ACC112 (cell line): Measurements from ENCODE around the gene CNTNAP3B.
A peak's percentile ranks its signal among the peaks of the same experiment; 100 is the strongest.
"Not testable (repeated sequence)": the region's sequence is repeated elsewhere in the genome, so short reads cannot be mapped to it uniquely, and the experiment has no call there.

Experiments used
- H2AFZ ChIP-seq: fragments of 200-600 bp; sonication (generic); one replicate; pipeline ENCODE4 v1.6.0; 2017; ENCODE audit warnings: antibody characterized with exemption, low read length; ENCODE audit not compliant: unreplicated experiment
- H3K27ac ChIP-seq: fragments of 200-600 bp; sonication (generic); 2 replicates; pipeline ENCODE4 v1.5.1; 2014; ENCODE audit warnings: low read depth, mild to moderate bottlenecking, antibody characterized with exemption, low read length, moderate library complexity
- H3K27me3 ChIP-seq: fragments of 200-600 bp; sonication (generic); 2 replicates; pipeline ENCODE4 v1.6.1; 2014; ENCODE audit warnings: mild to moderate bottlenecking, antibody characterized with exemption, low read length, moderate library complexity, mixed read lengths; ENCODE audit not compliant: insufficient read depth
- H3K36me3 ChIP-seq: fragments of 200-600 bp; sonication (generic); 2 replicates; pipeline ENCODE4 v1.6.1; 2016; ENCODE audit warnings: mild to moderate bottlenecking, antibody characterized with exemption, low read length, moderate library complexity, mixed read lengths; ENCODE audit not compliant: insufficient read depth
- H3K4me1 ChIP-seq: fragments of 200-600 bp; sonication (generic); one replicate; pipeline ENCODE4 v1.6.1; 2016; ENCODE audit warnings: low read length, mixed read lengths; ENCODE audit not compliant: insufficient read depth, unreplicated experiment, control insufficient read depth
- H3K4me3 ChIP-seq: fragments of 200-600 bp; sonication (generic); 2 replicates; pipeline ENCODE4 v1.5.1; 2014; ENCODE audit warnings: mild to moderate bottlenecking, low read depth, low read length
- H3K79me2 ChIP-seq: fragments of 200-600 bp; sonication (generic); one replicate; pipeline ENCODE4 v1.6.0; 2016; ENCODE audit warnings: low read length; ENCODE audit not compliant: control insufficient read depth, unreplicated experiment, insufficient read depth

CNTNAP3B gene

DNA sequence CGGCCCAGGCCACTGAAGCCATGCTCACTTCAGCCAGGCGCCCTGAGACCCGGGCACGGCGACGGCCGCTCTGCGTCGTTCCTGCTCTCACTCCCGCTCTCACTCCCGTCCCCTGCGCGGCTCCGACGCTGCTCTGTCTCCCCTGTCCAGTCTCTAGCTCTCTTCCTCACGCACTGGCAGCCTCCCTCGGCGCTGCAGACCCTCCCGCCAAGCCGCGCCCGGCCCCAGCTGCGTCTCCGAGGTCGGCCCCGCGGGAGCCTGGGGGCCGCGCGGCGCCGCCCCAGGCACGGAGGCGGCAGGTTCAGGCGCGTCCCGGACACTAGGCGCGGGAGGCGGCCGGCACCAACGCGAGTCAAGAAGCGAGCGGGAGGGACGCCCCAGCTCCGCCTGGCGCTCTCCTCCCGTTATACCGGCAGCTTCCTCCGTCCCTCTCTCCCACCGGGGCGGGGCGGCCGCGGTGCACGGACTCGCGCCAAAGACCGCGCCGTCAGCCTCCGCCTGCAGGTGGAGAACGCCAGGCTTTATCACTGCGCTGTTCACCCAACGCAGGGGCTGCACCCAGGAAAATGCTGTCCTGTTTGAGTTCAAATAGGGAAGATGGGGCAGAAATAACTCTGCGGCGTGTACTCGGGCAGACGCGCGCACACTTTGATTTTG is at the start of gene CNTNAP3B:
Gene CNTNAP3B, minus strand, starts transcription at position 354 of the 657 bp plus-strand sequence. Its CDS starts 332 bp downstream, at position 22.
- H3K27ac ChIP-seq, H2AFZ ChIP-seq, H3K27me3 ChIP-seq, H3K4me1 ChIP-seq, H3K36me3 ChIP-seq, H3K79me2 ChIP-seq: not testable (repeated sequence)
- H3K4me3 ChIP-seq, result peak within 1 kb of the TSS; percentile 81

DNA sequence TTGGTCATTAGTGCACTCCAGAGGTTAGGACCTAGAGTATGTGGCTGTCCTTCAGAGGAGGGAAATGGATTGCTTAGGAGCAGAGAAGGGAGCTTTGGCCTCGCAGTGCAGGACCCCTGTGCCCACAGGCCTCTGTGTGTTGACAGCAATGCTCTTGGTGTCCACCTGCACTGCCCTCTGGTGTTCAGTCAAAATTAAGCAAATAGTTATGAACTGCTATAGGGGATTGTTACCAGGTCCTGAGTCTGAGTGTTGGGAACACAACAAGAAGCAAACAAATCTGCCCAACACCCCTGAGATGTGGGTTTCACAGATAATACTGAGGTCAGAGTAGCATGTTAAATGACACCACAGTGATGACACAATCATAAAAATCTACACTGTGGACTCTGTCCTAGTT is 31.1 kb upstream of the CNTNAP3B start:
- not testable (repeated sequence) for H3K27ac ChIP-seq, H3K79me2 ChIP-seq, H3K27me3 ChIP-seq, H2AFZ ChIP-seq, H3K4me1 ChIP-seq, H3K36me3 ChIP-seq, H3K4me3 ChIP-seq

DNA sequence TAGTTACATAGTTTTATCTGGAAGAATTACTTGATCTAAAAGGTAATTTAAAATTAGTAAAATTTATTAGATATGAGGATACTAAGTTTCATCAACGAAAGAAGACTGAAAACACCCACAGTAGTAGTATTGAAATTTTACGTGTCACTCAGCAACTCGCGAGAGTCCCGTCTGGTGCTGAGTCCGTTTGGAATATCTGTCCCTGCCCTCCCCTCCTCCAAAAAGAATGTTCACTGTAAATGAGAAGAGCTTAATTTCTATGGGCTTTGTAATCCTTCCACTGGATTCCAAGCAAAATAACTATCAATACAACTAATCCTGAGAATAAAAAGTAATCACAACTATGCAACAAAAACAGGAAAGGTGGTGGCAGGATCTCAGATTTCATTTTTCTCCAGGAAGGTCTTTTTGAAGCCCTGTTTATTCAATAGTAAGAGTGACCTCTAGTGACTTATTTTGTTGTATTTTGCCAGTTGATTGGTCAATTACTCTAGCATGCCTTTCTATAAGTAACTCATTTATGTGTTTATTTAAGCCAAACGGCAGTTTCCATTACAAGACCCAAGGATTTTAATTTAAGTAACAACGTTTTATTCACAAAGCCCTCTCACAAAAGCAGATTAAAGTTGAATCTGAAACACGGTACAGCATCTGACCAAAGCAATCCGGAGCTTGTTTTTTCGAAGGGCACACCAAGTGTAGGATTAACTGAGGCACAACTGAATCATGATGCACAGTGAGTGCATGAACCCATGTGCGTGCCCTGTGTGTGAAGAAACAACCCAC is 2.0 kb downstream of the CNTNAP3B start:
- Histone ChIP-seq H3K4me3 (peak overlapping the region; percentile 81), H3K27ac (0 out of 2 replicates have a peak overlapping the region, but pooled peaks have one; percentile 30), H2AFZ (peak overlapping the region; percentile 73)
- not testable (repeated sequence) for H3K27me3 ChIP-seq, H3K36me3 ChIP-seq, H3K79me2 ChIP-seq, H3K4me1 ChIP-seq

DNA sequence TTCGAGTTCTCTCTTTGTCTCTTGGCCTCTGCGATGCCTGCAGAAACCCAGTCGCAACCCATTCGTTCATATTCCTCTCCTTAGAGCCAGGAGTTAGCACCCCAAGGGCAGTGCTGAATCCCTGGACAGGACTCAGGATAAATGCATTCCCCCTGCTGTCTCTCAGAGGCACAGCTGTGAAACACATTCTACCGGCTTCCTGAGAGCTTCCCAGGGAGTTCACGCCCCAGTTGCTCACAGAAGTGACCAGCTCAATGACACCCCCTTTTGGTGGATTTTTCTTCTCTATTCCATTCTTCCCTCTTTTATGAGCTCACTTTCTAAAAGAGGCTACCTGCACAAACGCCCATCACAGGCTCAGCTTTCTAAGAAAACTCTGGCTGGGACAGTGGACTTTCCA is 8.2 kb downstream of the CNTNAP3B start:
- H3K79me2 ChIP-seq, H3K36me3 ChIP-seq, H3K27ac ChIP-seq, H3K4me1 ChIP-seq, H3K27me3 ChIP-seq, H3K4me3 ChIP-seq, H2AFZ ChIP-seq: not testable (repeated sequence)

DNA sequence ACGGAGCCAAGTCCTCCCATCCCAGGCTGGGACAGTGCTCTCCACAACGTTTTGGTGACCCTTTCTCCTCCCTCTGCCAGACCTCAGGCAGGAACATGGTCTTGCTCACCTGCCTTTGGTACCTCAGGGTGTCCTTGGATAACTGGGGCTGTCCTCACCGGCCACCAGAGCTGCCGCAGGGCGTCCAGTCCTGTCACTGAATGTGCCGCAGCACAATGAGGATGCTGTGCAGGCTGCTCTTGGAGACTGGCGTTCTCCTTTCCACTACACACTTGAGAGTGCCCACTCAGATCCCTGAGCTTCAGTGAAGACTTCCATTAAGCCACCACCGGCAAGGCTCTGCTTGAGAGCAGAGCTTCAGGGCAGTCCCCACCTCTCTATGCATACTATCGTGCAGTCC is 33.3 kb downstream of the CNTNAP3B start:
- not testable (repeated sequence) for H3K27ac ChIP-seq, H3K27me3 ChIP-seq, H3K4me3 ChIP-seq, H3K79me2 ChIP-seq, H3K36me3 ChIP-seq, H2AFZ ChIP-seq, H3K4me1 ChIP-seq

DNA sequence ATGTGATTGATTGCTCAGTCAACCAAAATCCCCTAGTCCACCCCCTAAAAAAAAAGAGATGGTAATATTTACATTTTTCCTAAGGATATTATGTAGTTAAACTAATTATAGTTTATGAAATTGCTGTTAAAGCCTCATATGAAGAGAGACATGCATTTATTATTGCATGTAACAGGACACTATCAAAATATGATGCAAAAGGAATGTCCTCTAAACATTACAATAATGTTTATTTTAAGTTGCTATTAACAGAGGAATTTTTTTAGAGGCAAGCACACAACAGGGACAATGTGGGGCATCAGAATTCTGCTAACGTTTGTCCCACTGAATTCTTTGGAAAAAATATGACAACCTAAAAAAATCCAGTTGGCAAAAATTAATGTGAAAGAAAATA is 44.7 kb downstream of the CNTNAP3B start:
- H3K36me3 ChIP-seq, H3K79me2 ChIP-seq, H3K4me1 ChIP-seq, H2AFZ ChIP-seq, H3K4me3 ChIP-seq, H3K27ac ChIP-seq, H3K27me3 ChIP-seq: not testable (repeated sequence)

DNA sequence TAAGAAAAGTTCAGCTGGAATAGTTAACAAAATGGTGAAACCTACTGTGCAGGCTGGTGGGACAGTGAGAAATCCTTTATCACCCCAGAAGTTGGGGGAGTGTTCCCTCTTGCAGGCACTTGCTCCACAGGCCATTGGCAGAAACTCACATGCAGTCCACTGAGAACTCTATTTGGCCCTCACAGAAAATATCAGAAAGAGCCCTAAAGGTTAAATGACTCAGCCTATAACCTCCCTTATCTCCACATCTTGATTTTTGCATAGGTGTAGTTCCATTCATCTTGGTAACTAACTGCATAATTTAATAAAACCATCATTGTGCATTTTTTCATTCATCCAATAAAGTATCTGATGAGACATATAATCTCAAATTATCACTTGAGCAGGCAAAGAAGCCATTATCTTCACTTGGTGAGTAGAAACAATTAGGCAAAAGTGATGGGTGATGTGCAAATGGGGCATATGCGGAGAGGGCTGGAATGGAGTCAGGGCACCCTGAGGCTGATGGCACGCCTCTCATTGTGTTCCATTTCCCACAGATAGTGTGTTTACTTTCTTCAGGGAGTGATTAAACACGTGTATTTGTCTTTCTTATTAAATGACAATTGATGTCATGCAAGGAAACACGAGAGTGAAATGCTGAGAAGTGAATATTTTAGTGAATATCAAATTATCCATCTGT is 45.2 kb downstream of the CNTNAP3B start:
- not testable (repeated sequence) for H3K27ac ChIP-seq, H3K36me3 ChIP-seq, H3K4me3 ChIP-seq, H3K4me1 ChIP-seq, H3K79me2 ChIP-seq, H2AFZ ChIP-seq, H3K27me3 ChIP-seq

DNA sequence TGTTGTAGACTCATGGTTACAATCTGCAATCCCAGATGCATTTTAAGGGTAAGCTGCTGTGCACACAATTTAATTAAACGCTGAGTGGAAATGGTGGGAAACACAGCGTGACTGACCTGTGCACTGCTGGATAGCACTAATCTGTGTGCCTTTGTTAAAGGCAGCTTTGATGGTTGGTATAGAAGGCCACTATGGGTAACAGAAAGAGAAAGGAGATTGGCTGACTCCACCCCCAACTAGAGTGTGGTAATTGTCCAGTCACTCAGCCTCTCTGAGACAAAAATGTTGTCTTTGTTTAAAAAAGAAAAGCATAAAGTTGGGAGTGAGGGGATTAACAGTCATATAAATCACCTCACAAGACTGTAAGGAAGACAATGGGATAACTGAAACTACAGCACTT is 48.9 kb downstream of the CNTNAP3B start:
- H3K27ac ChIP-seq, result not testable (repeated sequence)

DNA sequence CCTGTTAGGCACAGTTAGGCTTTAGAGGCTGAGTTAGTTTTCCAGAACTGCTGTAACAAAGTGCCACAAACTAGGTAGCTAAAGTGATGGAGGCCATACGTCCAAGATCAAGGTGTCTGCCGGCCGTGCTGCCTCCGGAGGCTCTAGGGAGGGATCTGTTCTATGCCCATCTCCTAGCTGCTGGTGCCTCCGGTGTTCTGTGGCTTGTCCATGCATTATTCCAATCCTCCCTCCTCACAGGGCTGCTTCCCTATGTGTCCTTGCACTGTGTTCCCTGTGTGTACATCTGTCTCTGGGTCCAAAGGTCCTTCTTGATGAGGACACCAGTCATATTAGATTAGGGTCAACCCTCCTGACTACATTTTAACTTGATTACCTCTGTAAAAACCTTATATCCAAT is 54.4 kb downstream of the CNTNAP3B start:
- not testable (repeated sequence) for H3K4me1 ChIP-seq, H3K27me3 ChIP-seq, H3K27ac ChIP-seq, H3K79me2 ChIP-seq, H3K36me3 ChIP-seq, H2AFZ ChIP-seq, H3K4me3 ChIP-seq

More for the DNA sequence above, 48.9 kb downstream of the CNTNAP3B start:
- not testable (repeated sequence) for H3K36me3 ChIP-seq, H3K27me3 ChIP-seq, H2AFZ ChIP-seq, H3K4me3 ChIP-seq, H3K4me1 ChIP-seq, H3K79me2 ChIP-seq

DNA sequence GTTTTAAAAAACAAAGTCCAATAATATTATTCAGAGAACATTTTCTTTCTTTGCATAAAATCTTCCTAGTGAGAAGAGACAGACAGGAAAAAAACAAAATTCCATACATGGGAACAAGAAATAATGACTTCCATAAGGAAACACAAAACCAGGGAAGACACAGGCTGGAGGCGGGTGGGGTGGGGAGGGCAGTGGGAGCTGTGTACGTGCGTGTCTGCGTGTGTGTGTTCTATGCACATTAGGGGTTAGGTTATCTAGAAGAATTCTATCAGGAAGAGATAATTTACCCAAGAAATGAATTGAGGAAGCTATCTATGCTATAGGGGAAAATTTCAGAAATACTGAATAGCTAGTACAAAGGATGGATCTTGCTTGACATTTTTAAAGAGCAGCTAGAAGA is 58.2 kb downstream of the CNTNAP3B start:
- not testable (repeated sequence) for H2AFZ ChIP-seq, H3K4me3 ChIP-seq

More for the DNA sequence above, 58.2 kb downstream of the CNTNAP3B start:
- H3K36me3 ChIP-seq, H3K27me3 ChIP-seq, H3K4me1 ChIP-seq, H3K27ac ChIP-seq, H3K79me2 ChIP-seq: not testable (repeated sequence)
